RPMI7951 (cell line): ENCODE data around the gene ACRBP. TPM values are rescaled to one million over a fixed set of nuclear protein-coding genes. Genes with fewer than 3 reads are reported as not detected.

Source experiments
- DNase-seq: peaks from one replicate; pipeline ENCODE4 v3.0.0-alpha.2; 2012; ENCODE audit warnings: low read depth
- total RNA-seq: library from RNA; depleted of rRNA; stranded (reverse); fragments of >200 nt; shearing (Covaris generic); gene quantifications from 2 replicates; pipeline ENCODE4 v1.2.3, GENCODE V29; 2014; rRNA removed

The ACRBP gene
- total RNA-seq: 0.48 TPM in 1 of 2 replicates, not detected in the other

DNA sequence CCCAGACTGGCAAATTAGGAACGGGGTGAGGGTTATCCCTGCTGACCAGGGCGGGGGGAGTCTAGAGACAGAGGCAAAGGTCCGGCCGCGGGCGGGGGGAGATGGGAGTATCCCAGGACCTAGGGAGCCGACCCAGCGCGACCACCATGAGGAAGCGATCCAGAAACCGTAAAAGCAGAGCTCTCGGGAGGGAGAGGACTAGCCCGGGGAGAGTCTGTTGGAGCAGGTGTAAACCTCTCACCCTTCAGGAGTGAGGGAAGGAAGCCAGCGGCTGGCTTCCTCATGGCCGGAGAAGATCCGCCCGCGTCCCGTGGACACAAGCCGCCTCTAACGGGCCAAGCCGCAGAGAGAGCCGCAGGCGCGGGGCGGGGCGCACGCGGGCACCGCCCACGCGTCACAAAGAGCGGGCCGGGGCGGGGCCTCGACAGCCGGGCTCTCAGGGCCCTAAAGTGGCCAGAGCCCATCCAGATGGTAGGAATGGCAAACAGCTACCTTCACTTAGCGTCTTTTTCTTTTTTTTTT is at the start of gene ACRBP:
Gene ACRBP, minus strand, starts transcription at position 350 of the 522 bp plus-strand sequence. Its CDS starts 66 bp downstream, at position 284.
- DNase-seq: peak; percentile 59

DNA sequence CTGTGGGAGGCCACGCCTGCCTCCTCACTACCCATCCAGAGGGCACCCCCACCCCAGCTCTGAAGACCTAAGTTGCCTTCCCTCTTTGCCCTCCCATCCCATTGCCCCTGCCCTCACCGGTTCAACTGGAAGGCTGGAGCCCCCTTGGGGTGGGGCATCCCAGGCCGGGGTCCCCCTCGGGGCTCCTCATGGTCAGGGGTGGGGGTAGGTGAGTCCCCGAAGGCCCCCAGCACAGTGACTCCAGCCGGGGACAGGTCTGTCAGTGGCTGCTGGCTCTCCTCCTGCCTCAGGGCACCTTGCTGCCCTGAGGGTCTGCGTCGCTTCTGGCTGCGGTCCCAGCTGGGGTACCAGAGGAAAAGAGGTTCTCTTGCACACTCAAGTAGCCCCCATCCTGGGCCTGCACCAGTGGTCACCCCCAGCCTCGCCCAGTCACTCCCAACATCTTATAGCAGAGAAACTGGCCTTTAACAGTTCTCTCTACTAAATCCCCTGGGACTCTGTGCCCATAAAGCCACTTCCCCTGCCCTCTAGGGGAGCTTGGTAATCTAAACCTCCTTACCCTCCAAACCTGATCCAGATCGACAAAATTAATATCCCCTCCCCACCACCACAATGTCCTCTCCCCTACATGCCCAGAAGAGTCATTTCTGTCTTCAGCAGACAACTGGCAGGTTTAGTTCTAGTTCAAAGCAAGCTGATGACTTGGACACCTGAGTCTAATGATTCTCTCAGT is 48.2 kb upstream of the ACRBP start:
- DNase-seq: no peak

DNA sequence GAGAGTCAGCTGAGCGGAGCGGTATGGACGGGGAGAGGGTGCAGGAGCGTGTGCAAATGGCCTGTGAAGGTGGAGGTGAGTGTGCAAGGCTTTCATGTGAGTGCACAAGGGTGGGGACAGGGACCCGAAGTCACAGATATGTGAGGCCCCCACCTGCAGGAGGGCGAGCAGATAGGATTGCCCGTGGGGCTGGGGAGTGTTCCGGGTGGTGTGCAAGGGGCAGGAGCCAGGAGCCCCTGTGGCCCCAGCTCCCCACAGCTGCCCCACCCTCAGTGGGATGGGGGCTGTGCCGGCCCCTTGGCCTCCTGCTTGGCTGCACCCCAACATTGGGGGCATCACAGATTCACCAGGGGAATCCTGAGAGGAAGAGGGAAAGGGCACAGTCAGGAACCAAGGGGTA is 47.5 kb upstream of the ACRBP start:
- DNase-seq: no peak

DNA sequence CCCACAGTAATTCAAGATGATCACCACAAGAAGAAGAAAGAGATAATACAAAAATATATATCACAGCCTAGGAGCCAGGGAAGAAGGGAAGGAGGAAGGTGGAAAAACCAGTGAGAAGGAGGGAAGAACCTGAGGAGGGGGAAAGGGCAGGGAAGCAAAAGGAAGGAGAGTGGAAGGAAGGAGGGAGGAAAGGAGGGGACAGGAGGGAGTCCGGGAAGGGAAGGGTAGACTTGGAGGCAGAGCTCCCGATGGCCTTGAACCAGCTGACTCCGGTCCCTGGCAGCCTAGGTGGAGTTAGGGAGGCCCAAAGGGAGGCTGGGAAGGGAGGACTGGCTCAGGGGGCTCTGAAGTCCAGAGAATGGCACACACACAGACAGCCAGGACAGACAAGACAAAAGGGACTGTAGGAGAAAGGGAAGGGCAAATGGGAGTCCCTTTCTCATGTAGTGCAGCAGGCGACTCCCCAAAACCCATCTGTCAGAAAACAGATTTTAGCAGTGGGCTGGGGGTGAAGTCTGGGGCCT is 46.7 kb upstream of the ACRBP start:
- no peak for DNase-seq

DNA sequence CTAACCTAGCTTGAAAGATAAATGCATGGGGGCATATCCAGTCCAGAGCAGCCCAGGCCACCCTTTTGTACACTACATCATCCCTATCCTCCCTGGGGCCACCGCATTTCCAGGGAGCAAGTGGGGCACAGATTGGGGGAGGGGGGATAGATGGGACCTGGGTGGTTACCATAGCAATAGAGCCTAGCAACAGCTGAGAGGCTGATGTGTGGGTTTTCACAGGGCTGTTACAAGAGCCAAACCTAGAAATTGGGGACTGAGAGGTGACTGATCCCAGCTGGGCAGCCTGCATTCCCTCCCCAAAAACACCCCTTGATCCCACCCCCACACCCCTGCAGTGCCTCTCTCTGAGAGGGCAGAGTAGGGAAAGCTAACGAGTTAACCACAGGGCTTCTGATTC is 45.7 kb upstream of the ACRBP start:
- no peak for DNase-seq

DNA sequence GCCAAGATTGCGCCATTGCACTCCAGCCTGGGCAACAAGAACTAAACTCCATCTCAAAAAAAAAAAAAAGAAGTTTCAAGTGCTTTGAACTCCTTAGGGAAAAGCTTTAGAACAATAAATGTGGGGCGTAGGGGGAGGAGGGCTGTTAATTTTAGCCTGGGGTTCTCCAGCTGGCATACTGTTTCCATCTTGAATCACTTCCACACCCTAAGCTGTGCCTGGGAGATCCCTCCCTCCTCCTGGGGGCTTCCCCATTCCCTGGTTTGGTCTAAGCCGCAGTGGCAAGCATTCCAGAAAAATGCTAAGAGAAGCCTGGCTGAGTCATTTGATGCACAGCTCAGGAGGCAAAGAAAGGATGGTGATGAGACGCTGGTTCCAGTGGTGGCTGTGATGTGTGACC is 44.2 kb upstream of the ACRBP start:
- peak; percentile 91 for DNase-seq

DNA sequence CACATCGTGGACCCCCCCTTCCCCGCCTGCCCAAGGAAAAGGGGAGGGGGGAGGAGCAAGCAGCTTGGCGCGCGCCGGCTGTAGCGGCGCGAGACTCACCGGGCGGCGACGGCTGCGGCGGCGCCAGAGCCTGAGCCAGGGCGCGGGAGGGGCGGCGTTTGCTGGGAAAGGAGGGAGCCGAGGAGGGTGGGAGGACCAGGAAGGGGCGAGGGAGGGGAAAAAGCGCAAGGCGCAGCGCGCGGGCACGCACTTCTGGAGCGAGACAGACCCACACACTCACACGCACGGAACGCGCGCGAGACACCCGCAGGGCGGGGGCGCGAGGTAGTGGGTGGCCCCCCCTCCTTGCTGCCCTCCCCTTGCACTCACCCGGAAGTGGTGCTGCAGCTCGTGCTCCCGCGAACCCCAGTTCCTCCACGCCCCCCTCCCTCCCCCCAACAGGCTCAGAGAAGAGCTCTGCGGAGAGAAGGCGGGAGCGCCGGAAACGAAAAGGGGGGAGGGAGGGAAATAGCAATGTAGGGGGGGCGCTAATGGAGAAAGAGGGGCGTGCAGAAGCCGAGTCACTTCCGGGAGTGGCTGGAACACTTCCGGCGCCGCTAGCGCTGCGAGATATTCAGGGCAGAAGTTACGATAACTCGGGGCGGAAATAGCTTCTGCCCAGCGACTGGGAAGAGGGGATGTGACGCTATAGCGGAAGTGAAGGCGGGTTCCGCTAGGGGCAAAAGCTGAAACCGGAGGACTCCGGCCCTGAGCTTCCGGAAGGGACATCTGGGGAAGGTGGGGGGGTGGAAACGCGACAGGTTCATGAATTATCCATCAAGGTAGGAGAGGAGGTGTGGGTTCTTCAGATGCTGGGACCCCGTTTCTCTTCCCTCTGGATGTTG is 42.0 kb upstream of the ACRBP start, which contains the start of gene ZNF384:
Gene ZNF384, minus strand, starts transcription at position 377 of the 884 bp plus-strand sequence. CDS start 9,855 bp downstream, outside the sequence.
- peak; percentile 99 for DNase-seq

DNA sequence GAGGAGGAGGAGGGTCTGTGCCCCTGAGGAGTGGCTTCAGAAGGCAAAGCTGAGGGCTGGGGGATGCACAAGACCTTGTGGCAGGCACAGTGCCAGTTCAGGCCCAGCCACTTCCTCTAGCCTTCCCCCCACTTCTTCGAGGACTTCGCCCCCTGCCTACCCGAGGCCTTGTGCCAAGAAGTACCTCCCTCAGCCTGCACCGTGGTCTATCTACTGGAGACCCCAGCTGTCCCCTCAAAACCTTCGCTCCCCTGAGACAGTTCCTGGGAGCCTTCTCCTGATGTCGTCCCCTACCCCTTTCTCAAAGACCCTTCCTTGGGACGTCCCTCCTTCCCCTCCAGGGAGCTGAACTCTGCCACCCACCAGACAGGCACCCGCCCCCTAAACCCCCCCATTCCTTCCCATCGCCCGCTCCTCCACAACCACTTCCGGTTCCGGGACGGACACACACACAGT is 41.3 kb upstream of the ACRBP start:
- DNase-seq: peak; percentile 18

DNA sequence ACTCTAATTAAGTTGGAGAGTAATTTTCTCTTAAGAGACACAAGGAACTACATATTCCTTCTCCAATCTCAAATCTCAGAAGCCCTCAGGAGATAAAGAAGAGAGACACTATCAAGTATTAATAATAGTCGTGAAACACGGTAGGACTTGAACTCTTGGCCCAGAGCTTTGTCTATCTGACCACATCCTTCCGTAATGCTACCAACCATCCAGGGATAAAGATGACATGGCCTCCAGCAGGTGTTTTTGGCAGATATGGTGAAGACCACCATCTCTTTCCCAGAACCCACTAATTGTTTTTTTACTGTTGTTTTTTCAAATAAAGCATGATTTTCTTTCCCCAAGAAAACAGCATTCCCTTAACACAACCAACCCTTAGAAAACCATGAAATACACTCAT is 38.6 kb upstream of the ACRBP start:
- no peak for DNase-seq

DNA sequence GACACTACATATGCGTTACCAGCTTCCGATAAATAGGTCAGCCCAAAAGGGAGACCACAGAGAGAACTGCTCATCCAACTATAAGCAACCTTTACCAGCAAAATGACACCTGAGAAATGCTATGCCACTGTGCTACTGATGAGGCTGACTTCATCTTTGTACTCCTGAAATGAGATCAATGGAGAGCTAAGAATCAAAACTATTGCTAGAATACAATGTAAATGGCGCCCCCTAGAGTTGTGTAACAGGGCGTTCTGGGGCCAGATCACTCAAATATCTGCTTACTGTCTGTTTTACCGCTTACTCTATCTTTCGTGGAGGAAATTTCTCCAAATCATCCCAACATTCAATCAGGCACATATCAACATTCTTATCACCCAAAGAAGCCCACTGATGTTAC is 37.4 kb upstream of the ACRBP start:
- DNase-seq: peak; percentile 34

DNA sequence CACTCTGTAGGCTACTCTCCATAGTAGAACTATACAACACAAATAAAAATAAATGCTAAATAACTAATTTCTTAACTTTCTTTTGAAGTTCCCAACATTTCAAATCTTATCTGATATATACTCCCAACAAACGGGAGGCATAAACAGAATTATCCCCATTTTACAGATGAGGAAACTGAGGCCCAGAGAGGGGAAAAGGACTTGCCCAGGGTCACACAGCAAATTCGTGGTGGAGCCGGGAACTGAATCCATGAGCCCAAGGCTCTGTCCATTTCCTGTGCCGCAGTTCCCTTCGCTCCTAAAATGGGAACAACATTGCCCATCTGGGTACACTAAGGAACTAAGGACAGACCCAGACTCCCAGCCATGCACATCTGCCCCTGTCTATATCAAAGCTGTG is 29.7 kb upstream of the ACRBP start:
- DNase-seq: no peak

DNA sequence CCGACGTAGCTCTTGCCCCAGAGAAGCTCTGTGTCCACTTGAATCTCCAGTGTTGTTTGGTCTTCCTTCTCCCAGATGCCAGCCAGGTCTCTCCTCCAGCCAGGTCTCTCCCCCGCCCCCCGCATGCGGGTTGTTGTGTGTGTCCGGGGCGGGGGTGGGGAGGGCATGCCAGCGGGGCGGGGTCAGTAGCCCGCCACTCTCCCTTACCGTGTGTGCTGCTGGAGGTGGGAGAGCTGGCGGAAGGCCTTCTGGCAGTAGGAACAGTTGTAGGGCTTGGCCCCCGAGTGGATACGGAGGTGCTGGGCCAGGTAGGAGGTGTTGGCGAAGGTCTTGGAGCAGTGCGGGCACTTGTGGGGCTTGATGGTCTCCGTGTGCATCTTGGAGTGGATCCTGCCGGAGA is 24.9 kb upstream of the ACRBP start:
- no peak for DNase-seq

DNA sequence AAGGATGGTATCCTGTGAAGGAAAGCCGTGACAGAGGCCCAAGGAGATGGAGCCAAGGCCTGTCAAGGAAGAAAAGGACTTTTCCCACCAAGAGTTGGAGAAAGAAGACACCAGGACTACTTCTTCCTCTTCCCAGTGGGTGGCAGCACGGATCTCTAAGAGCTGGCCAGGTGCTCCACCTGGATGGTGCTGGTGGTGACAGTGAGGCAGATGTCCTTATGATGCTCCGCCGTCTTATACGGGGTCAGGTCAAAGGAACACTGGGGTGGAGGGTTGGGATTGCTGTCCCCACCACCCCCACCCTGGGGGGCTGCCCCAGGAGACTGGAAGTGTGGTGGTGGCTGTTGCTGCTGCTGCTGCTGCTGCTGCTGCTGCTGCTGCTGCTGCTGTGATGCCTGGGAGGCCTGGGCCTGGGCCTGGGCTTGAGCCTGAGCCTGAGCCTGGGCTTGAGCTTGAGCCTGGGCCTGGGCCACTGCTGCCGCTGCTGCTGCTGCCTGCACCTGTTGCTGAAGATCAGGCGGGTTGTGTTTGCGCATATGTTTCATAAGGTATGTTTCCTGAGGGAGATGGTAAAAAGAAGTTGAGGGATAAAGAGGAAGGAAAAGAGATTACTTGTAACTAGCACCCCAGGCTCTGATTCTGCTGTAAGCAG is 20.5 kb upstream of the ACRBP start:
- no peak for DNase-seq

DNA sequence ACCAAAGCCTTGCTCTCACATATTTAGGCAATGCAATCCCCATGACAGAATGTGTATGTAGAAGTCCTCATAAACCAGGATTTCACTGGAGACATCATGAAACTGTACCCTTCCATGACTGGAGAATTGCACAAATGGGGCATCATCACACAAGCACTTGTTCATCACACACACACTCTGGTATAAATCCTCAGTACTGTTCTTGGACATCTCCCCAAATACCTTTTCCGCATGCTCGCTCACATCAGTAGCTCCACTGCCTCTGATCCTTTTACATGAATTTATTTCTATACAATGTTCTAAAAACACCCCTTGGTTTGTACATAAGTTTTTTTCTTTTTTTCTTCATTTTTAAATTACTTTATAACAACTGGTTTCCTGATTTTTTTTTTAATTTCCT is 19.0 kb upstream of the ACRBP start:
- DNase-seq: no peak

DNA sequence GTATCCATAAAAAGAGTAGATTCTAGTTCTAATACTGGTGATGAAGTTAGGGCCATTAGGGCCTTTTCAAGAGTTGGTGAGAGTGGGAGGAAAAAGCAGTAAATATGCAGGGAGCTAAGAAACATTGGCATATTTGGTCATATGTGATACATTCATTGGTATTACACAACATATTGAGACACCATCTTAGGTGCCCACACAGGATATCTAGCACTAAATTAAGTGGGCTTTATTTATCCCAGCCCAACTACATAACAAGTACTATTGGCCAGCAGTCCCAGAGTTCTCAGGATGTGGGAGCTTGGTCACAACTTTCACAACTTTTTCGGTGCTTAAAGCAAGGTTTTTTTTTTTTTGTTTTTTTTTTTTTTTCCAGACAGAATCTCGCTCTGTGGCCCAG is 17.7 kb upstream of the ACRBP start:
- DNase-seq: no peak

DNA sequence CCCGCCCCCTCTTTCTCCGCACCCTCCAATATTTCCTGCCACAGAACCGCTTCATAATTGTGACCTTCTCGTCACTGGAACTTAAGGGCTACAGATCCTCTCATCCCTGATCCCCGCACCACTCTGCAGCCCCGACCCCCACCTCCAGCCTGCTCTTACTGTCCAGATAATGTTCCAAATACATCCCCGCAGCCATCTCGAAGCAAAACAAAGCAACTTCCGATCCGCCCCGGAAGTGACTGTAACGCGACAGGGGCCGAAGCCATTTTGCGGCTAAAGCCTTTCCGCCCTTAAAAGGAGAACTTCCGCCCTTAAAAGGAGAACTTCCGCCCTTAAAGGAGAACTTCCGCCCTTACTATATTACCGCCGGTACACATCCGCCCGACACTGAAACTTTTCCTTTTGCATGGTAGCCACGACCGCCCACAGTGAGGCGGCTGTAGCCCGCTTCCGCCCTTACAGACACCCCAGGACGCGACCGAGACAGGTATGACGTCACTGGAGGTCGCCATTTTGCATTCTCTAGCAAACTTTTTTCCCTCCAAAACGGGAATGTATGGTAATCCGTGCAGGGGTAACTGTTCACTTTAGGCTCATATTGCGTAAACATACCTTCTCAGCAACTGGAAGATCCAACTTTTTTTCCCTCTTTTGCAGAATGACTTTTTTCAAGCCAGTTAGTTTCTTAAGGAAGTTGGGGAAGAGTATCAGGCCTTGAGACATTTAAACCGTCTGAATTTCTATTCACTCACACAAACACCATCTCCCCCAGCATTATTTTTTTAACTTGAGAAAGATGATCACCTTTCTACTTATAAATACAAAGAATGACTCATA is 15.9 kb upstream of the ACRBP start, which contains the start of gene ING4:
Gene ING4, minus strand, starts transcription at position 214 of the 837 bp plus-strand sequence. Its CDS starts 18 bp downstream, at position 196.
- DNase-seq: peak; percentile 99

DNA sequence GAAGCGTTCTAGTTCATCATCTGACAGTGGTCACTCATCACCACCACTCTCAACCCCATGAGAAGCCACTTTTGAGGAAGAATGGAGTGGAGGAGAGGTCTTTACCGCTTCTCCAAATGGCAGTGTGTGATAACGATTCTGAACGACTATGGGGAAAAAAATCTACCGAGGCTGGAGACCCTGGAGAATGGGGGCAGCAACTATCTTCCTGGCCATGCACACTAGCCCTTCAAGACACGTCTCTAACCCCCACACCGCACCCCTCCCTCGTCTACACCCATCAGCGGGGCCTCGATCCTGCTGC is 15.3 kb upstream of the ACRBP start:
- DNase-seq: no peak

DNA sequence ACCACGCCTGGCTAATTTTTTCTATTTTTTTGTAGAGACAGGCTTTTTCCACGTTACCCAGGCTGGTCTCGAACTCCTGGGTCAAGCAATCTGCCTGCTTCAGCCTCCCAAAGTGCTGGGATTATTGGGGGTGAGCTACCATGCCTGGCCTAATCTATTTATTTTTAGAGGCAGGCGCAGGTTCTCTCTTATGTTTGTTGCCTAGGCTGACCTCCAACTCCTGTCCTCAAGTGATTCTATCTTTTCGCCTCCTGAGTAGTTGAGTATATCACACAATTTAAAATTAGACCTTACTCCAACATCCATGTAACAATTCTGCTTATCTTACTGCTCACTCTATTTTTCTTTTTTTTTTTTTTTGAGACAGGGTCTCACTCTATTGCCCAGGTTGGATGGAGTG is 6.8 kb upstream of the ACRBP start:
- no peak for DNase-seq

DNA sequence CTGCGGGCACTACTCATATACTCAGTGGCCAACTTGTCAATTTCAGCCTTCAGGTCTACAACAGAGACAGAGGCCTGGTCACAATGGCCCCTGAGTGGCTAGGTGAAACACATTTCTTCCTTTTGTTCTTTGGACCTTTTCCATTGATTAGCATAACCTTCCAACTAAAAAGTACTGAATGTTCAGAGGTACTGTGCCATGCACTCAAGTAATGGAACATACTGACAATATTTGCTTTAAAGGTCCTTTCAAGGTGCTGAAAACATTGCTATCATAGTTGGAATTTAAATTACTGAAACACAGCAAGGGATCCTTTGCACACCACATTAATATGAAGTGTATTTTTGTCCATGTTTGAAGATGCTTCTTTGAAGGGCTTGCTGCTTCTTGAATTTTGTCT is 6.1 kb upstream of the ACRBP start:
- DNase-seq: no peak

DNA sequence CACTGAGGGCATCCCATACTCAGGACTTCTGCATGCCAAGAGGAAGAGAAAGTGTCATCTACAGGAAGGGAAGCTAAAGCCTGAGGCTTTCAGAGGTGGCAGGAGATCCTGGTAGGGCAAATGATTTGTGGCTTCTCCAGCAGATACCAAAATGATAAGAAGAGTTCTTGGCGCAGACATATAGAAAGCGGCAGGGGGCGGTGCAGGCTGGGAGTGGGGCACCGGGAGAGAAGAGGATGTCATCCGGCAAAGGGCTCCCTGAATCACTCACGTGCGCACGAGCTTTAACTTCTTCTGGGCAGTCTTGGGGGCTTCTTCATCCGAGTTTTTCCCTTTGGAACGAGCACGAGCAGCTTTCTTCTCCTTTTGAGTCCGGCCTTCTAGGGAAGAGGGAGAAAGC is 5.2 kb upstream of the ACRBP start:
- DNase-seq: no peak

DNA sequence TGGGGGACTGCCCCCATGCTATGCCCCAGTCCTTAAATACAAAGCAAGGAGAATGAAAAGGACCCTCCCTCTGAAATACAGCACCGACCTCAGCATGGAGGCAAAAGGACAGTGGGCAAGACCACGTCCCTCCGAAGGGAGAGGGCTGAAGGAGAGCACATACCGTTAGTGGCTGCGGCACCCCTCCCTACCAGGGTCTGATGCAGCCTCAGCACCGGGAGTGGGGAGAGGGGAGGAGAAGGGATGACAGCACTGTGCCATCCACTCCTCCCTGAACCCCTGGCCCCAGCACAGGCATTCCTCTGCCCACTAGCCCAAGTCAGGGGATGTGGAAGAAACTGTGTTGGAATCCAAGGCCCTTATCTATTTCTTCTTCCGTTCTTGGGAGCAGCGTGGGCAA is 3.6 kb upstream of the ACRBP start:
- no peak for DNase-seq
